ENCODE data around the gene SIGLEC8. TPM values are rescaled to one million over a fixed set of nuclear protein-coding genes. Genes with fewer than 3 reads are reported as not detected.

Gene SIGLEC8
- total RNA-seq, 6 experiments from 2014 or later: 0.31 to 1.4 (median 0.71) TPM

DNA sequence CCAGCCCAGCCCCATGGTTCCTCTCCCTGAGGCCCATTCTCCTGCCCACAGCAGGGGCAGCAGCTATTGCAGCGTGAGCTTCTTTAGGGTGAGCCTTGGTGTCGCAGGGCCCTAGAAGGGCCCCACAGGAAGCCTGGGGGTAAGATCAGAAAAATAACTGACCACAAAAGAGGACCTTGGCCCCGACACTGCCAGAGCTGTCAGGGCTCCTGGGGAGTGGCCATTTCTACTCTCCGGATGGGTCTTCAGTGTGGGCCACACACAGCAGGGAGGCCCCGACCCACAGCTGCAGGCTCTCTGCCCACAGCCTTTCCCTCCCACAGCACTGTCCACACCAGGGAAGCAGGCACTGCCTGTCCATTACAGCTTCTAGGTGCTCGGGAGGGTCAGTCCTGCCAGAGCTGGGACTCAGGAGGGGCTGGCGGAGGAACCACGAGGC is 3.5 kb upstream of the SIGLEC8 start:
- H3K27ac ChIP-seq: no peak overlapping the region
- H3K9me3 ChIP-seq: no peaks in the 10 kb centered on the region
- H3K27me3 ChIP-seq: no peaks in the 10 kb centered on the region
- no peak for DNase-seq
- TF ChIP-seq, protein P1, sequence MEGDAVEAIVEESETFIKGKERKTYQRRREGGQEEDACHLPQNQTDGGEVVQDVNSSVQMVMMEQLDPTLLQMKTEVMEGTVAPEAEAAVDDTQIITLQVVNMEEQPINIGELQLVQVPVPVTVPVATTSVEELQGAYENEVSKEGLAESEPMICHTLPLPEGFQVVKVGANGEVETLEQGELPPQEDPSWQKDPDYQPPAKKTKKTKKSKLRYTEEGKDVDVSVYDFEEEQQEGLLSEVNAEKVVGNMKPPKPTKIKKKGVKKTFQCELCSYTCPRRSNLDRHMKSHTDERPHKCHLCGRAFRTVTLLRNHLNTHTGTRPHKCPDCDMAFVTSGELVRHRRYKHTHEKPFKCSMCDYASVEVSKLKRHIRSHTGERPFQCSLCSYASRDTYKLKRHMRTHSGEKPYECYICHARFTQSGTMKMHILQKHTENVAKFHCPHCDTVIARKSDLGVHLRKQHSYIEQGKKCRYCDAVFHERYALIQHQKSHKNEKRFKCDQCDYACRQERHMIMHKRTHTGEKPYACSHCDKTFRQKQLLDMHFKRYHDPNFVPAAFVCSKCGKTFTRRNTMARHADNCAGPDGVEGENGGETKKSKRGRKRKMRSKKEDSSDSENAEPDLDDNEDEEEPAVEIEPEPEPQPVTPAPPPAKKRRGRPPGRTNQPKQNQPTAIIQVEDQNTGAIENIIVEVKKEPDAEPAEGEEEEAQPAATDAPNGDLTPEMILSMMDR (IDR thresholded peaks at IDR 0.05): no peak
- no peak for TF ChIP-seq POLR2A (IDR thresholded peaks at IDR 0.05)
- ATAC-seq: peak; percentile 36 to 62 (median 47)
- no peaks in the 10 kb centered on the region for H3K4me1 ChIP-seq
- 92% methylated on average over 2 of the region's 8 CpGs for WGBS (ENCODE audit: insufficient coverage, low coverage, low lambda C conversion rate, missing lambda C conversion rate)
- intact Hi-C loops (cut with DNase I): no loop called here
- H3K36me3 ChIP-seq: no peaks in the 10 kb centered on the region
- no peak overlapping the region for H3K4me3 ChIP-seq

DNA sequence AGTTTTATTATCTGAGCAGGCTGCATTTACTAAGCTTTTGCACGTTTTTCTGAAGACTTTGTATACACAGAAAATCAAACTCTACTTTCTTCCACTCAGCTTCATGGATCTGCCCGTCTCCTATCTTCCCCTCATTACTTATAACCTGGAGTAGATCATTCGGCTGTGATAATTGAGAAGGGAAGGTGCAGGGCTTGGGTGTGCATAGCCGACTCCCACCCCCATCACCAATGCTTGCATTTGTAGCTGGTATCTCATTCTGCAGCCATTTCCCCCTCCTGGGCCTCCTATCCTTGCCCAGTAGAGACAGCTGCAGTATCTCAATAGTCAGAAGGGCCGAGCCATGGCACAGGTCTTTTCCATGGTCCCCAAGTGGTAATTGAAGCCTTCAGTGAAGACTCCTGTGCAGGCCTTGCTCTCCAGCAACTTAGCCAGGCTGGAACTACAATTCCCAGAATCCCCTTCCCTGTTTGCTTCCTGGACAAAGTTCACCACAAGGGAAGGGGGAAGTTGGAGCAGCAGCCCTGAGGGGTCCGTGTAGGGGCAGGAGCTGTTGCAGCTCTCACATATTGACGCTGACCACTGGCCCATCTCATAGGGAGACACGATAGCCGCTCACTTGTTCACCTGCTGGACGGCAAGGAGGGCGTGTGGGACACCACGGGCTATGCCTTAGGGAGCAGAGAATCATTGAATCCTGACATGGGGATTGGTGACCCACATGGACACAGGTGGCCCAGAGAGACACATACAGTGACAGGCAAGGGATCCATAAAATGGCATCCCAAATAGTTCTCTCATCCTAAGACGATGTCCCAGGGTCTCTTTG is 2.1 kb upstream of the SIGLEC8 start:
- H3K4me3 ChIP-seq: no peak overlapping the region
- ATAC-seq: peak in 1 of 4 donors; percentile 19
- TF ChIP-seq, protein P1 (IDR thresholded peaks at IDR 0.05): no peak
- no peak for TF ChIP-seq POLR2A (IDR thresholded peaks at IDR 0.05)
- H3K9me3 ChIP-seq: no peaks in the 10 kb centered on the region
- no peak overlapping the region for H3K27ac ChIP-seq
- H3K4me1 ChIP-seq: no peaks in the 10 kb centered on the region
- H3K36me3 ChIP-seq: no peaks in the 10 kb centered on the region
- H3K27me3 ChIP-seq: no peaks in the 10 kb centered on the region
- DNase-seq: no peak
- intact Hi-C loops (cut with DNase I): no loop called here
- WGBS (ENCODE audit: insufficient coverage, low coverage, low lambda C conversion rate, missing lambda C conversion rate): 33% methylated on average over 10 of the region's 13 CpGs

DNA sequence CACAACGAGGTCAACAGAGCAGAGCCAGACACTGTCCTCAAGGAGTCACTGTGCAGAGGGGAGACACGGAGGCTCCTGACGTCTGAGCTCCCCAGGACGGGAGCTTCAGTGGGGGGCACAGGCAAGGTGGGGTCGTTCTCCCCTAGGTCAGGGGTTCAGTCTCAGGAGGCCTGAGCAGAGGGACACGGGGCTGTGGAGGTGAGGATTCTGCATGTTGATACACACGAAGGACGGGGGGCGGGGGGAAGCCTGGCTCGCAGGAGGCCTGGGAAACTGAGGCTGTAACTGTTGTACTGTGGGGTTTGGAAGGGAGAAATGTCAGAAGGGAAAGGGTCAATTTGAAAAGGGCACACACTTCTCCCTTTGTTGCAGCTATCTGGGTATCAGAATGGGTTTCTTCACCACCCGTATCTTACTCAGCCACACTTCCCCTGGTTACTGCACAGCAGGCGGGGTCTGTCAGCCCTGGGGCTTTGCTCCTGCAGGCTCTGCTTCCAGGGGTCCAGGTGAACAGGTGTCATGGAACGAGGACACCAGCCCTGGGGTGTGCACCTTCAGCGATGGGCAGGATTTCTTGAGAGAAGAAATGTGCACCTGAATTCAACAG is 748 bp upstream of the SIGLEC8 start:
- Histone ChIP-seq H3K27me3 (no peaks in the 10 kb centered on the region), H3K9me3 (no peaks in the 10 kb centered on the region), H3K4me3 (no peak overlapping the region), H3K36me3 (no peaks in the 10 kb centered on the region), H3K27ac (no peak overlapping the region), H3K4me1 (no peaks in the 10 kb centered on the region)
- DNase-seq (no peak), ATAC-seq (no peak)
- intact Hi-C loops (cut with DNase I): no loop called here
- TF ChIP-seq, protein P1 (IDR thresholded peaks at IDR 0.05): no peak
- WGBS (ENCODE audit: insufficient coverage, low coverage, low lambda C conversion rate, missing lambda C conversion rate): 71% methylated on average over 8 of the region's 14 CpGs

DNA sequence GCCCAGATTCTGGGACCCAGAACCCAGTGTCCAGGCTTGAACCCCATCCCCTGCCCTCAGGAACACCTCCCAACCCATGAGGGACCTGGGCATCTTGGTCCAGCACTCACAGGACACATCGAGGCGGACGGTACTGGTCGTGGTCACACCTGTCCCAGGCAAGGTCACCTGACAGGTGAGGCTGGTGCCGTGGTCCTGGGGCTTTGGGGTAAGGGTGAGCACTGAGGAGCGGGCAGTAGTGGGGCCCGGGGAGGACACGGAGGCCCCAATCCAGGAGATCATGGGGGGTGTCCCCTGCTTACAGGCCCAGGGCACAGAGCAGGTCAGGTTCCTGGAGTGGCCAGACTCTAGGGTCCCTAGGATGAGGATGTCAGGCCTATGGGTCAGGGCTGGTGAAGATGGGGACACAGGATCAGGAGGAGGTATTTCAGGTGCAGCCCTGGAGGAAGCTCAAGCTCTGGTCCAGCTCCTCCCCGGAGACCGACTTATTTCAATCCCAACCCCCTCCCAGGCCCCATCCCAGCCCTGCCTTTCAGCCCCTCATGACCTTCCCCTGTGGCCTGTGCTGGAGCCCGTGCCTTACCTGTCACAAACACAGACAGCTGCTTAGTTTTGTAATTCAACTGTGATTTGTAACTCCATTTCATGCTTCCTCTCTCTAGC is 772 bp downstream of the SIGLEC8 start:
- Histone ChIP-seq H3K4me3 (no peak overlapping the region), H3K27ac (no peak overlapping the region), H3K27me3 (no peaks in the 10 kb centered on the region), H3K9me3 (no peaks in the 10 kb centered on the region), H3K36me3 (no peaks in the 10 kb centered on the region), H3K4me1 (no peaks in the 10 kb centered on the region)
- intact Hi-C loops (cut with DNase I): no loop called here
- ATAC-seq: no peak
- TF ChIP-seq POLR2A (IDR thresholded peaks at IDR 0.05): no peak
- TF ChIP-seq, protein P1 (IDR thresholded peaks at IDR 0.05): no peak
- DNase-seq: no peak
- WGBS (ENCODE audit: insufficient coverage, low coverage, low lambda C conversion rate, missing lambda C conversion rate): 33% methylated on average over 1 of the region's 11 CpGs

Measured in right lobe of liver (tissue), 6 donors.